Measurements from ENCODE around the gene MCM8.

MCM8 gene

DNA sequence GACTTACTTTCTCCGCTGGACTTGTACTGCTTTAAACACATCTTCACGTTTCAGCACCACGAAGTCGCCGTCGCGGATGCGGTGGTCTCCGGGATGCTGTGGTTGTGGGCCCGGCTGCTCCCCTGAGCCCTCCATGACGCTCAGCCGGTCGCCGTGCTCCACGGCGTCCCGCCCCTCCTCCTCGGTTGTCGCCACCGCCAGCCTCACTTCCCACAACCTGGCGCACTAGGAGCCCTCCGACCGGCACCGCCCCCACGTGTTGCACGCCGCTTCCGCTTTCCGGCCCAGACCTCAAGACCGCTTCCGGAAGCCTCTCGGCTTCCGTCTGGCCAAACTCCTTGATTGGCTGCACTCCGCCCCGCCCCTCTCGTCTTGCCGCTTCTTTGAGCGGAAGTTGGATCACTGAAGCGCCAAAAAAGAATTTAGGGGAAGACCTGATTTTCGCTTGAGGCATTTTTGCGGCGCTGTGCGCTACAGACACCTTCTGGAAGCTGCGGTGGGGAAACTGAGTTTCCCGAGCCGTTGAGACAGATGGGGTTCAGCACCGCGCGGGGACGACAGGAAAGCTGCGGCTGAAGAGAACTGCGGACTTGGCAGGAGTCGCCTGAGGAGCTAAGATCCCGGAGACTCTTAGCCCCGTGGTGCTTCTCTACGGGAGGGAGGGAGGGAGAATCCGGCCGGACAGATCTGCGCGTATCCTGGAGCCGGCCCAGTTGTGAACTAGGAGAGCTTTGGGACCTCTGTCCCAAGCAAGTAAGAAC lies at the start of gene MCM8, which contains the start of gene TRMT6:
Gene MCM8 (plus strand): TSS at position 382 of the 761 bp plus-strand sequence. CDS start 1,364 bp downstream, outside the sequence.
Gene TRMT6 (minus strand): TSS at position 263 of the 761 bp plus-strand sequence. CDS start 128 bp downstream, at position 135.
- DNase-seq (ENCODE audit: low spot score), result peak; percentile 94

DNA sequence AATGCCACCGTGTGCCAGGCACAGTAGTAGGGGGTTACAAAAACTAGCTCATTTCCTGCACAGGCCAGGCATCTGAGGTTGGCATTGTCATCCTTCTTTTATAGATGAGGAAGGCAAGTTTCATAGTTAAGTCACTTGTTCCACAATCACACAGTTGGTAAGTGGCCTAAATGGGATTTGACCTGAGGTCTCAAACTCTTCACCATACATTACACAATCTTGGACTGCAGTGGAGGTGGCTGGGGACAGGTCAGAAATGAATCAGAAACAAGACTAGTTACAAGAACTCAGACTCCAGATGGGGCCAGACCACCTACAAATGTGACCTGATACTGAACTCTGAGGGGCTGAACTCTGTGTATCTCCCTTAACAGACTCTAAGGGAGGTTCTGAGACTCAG lies 49.5 kb upstream of the MCM8 start:
- no peak for DNase-seq (ENCODE audit: low spot score)

DNA sequence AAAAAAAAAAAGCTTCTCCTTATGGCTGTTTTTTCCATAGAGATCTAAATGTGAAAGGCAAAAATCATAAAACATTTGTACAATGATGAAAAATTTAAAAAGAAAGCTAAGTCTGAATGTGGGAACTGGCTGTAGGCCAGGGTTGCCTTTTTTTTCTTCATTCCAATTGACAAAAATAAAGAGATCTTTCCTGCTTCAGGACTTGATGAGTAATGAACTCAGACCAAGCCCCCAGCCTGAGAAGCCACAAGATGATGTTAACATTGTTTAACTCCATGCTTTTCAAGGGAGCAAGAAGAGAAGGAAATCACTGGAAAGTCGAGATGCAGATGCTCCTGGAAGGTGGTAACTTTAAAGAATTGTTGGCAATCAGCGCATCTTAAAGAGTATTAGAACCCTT lies 41.5 kb upstream of the MCM8 start:
- DNase-seq (ENCODE audit: low spot score), result no peak

DNA sequence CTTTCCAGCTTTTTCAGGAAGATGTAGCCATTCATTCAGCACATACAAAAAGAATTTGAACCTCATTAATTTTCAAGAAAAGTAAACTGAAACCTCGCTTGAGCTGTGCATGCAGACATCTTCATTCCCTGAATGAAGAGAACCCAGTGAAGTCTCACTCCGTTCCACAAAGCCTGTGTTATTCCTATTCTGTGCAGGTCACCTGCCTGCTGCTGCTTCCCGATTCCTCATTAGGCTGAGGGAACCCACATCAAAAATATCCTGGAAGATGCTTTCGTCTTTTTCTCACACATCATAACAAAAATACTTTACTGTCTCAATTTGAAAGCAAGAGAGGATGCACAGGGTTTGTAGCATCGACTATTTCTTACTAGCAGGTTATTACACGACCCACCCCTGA lies 40.3 kb upstream of the MCM8 start:
- no peak for DNase-seq (ENCODE audit: low spot score)

DNA sequence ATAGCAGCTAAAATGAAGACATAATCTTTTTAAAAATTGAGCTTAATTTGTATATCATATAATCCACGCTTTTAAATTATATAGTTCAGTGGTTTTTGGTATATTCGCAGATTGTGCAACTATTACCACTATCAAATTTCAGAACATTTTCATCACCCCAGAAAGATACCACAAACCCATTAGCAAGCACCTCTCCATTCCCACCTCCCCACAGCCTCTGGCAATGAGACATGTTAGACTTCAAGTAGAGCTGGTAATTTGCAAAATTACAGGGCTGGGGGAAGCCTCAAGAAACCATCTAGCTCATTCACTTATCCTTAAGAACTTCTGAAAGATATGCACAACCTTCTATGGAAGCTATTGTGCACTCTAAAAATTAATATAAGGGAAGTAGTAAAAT lies 37.3 kb upstream of the MCM8 start:
- no peak for DNase-seq (ENCODE audit: low spot score)

DNA sequence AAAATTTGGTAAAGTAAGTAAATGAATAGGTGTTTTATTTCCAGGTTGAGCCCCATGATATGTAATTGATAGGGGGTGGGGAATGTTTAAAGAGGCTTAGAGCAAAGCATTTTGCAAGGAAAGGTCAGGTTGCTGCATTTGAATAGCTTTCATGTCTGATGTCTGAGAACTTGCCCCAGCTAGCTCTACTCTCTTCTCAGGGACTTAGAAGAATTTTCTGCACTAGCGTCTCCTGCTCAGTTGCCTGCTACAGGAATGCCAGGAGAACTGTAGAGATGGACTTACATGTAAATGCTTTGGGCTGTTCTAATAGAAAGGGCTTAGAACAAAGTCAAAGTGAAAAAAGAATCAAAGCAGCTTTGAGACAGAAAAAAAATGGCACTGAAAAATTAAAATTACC lies 35.6 kb upstream of the MCM8 start:
- no peak for DNase-seq (ENCODE audit: low spot score)

DNA sequence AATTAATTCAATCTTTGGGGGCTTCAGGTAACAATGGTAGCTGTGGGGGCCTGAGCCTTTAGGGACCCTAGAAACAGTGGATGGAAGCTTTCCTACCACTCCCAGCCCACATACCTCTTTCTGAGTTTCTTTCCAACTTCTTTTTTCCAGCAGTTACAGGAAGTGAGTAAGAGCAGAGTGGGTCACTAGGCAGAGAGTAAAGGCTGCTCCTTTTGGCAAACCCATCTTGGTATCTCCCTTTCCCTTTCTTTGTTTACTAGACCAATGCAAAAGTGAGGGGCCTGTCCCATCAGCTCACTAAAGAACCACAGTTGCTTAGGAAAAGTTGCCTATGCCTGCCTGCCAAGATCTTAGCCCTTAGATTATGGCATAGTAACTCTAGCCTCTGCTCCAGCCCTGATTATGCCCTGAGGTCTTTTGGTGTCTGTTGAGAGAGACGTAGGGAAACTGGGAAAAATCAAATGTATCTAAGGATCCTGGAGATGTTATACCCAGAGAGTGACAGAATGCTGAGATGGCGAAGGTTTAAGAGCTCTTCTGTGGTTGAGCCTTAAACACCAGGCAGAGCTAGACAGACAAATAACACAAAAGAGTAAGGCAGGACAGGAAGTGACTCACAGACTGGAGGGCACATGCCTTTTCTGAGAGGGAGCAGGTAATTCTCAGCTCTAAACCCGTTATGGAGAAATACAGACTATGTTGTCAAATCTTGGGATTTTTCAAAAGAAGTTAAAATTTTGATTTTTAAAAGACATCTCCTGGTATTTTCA lies 31.4 kb upstream of the MCM8 start:
- DNase-seq (ENCODE audit: low spot score), result peak; percentile 26

DNA sequence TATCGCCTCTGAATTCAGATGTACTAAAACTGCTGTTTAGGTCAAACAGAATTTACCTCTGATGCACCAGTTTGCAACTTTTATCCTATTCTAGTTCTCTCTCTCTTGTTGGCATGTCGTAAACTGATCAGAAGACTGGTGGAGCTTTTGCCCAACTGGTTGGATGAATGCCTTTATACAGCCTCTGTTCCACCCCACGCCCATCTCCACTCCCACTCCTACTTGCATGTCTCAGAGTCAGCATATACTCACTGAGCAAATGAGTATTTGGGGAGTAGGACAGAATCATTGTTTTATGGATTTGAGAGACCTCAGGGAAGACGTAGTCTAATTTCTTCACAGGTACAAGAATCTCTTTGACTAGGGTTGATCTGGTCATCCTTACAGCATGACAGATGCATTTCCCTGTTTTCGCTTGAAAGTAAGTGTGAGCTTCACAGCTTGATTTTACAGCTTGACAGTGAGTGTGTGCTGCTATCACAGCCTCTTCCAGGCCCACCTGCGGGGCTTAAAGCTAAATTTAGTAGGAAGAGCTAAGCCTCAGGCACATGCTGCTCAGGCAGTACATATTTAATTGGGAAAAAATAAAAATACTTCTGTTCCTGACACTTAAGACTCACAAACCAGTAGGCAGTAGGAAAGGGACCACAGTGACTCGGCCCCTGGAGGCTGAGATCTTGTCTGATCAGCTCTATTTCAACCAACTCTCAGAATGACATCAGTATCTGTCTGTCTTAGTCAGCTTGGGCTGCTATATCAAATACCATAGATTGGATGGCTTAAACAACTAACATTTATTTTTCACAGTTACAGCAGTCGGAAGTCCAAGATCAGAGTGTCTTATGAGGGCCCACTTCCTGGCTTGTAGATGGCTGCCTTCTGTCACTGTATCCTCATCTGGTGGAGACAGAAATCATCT lies 30.6 kb upstream of the MCM8 start:
- DNase-seq (ENCODE audit: low spot score), result no peak

DNA sequence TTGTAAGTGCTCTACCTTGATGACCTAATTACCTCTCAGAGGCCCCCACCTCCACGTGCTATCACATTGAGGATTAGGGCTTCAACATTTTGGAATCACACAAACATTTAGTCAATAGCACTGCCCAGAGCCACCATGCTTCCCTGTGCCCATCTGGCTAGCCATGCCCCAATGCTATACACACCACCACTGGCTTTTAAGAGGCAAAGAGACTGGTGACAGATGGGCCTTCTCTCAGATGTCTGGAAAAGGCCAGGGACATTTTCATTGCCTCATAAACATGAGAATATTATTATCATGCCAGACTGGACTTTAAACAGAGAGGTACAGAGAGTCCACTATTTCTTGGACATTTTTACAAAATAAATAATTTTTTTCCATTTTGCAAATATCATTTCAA lies 29.9 kb upstream of the MCM8 start:
- DNase-seq (ENCODE audit: low spot score), result no peak

DNA sequence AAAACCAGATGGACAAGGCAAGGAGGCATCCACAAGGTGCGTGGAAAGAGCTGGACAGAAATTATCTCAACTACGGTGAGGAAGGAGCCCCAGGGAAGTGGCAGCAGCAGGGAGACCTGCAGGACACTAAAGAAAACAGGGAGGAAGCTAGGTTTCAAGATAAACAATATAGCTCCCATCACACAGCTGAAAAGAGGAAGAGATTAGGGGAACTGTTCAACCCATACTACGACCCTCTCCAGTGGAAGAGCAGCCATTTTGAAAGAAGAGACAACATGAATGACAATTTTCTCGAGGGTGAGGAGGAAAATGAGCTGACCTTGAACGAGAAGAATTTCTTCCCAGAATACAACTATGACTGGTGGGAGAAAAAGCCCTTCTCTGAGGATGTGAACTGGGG lies 27.0 kb upstream of the MCM8 start:
- DNase-seq (ENCODE audit: low spot score), result no peak

DNA sequence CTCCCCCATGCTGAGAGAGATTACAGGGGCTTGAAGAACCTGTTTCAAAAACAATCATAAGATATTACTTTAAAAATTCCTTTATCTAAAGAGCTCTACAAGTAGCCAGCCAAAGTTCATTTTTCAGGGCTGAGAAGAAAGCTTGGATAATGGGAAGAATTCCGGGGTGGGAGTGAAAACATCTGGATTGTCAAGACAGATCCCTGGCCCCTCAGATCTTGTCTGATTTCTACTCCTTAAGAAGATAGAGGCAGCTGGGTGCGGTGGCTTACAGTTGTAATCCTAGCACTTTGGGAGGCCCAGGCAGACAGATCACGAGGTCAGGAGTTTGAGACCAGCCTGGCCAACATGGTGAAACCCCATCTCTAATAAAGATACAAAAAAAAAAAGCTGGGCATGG lies 24.9 kb upstream of the MCM8 start:
- no peak for DNase-seq (ENCODE audit: low spot score)

DNA sequence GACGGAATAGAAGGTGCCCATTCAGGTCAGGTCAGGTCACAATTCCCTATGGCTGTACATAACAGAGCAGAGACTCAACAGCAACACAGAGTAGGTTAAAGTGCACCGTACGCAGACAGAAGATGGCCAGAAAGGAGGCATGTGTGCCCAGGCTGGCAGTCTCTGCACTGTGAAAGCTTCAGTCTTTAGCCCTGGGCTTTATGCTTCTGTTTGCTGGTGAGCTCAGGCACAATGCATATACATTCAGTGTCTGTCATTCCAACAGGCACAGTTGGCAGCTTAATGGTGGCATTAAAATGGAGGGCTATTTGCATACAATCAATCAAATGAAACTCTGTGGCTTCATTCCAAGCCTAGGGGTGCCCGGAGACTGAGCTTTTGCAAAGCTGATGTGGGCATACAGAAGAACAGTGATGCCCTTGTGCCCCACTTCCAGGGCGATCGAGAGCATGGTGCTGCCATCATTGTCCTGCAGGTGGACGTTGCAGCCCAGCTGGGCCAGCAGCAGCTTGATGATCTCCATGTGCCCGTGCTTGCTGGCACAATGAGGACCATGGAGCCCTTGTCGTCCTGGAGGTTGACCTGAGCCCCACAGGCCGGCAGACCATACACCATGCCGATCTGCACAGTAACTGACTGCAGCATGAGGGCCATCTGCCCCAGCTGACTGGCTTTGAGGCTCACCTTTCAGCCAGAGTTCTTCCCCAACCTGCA lies 22.5 kb upstream of the MCM8 start:
- no peak for DNase-seq (ENCODE audit: low spot score)

DNA sequence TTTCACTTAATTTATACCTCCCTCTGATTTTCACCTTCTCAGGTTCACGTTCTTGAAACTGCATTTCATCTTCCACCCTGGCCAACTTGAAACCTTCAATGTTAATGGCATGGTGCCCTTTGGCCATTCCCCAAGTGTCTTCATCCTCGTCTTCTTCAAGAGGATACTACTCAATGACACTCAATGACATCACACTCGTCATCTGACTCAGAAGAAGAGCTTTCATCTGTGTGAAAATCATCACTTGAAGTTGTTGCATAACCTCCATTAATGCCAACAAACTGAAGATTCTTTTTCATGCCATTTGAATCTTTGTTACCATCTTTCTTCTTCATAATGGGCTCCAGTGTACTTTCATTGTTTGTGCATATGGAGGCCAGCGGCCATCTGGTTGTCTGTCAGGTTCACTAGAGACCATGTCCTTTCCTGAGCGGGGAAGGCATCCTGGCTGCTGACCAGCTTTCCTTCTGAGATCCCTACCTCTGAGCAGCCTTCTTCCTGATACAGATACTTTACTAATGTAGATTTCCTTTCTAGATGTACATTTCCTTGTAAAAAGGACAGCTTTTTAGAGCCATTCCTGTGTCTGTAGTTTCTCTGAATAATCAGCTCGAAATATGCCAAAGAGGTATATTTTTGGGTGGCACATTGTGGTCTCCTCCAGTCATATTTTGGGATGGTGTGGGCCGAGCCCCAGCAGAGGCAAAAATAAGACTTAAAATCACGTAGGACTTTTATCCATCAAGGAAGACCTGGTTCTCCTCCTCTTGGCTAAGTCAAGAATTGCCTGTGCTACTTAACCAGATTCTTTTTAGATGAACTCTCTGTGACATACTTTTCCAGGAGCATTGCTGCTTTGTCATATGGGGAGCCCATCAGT lies 21.4 kb upstream of the MCM8 start:
- DNase-seq (ENCODE audit: low spot score), result no peak

DNA sequence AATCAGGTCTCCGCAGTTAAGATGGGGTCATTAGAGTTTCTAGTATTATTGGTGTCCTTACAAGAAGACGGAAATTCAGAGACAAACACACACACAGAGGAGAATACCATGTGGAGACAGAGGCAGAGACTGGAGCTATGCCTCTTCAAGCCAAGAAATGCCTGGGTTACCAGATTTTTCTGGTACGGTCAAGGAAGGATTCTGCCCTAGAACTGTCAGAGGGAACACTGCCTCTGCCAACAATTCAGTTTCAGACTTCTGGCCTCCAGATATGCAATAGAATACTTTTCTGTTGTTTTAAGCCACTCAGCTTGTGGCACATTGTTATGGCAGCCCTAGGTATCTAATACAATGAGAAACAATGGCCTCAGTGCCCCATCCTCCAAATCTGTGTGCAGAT lies 19.0 kb upstream of the MCM8 start:
- no peak for DNase-seq (ENCODE audit: low spot score)

DNA sequence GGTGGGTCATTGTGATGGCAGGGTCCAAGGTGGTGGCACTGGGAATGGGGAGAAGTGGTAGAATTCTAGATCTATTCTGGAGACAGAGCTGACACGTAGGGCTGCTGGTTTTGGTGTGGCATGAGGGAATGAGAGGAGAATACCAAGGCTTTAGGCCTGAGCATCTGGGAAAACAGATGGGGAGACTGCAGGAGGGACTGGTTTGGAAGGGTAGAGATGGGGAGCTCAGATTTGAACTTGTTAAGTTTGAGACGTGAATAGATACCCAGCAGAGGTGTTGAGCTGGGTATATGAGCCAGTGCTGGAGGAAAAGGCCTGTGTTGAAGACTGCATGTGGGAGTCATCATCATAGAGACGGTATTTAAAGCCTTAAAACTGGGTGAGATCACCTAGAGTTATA lies 17.7 kb upstream of the MCM8 start:
- DNase-seq (ENCODE audit: low spot score), result no peak

DNA sequence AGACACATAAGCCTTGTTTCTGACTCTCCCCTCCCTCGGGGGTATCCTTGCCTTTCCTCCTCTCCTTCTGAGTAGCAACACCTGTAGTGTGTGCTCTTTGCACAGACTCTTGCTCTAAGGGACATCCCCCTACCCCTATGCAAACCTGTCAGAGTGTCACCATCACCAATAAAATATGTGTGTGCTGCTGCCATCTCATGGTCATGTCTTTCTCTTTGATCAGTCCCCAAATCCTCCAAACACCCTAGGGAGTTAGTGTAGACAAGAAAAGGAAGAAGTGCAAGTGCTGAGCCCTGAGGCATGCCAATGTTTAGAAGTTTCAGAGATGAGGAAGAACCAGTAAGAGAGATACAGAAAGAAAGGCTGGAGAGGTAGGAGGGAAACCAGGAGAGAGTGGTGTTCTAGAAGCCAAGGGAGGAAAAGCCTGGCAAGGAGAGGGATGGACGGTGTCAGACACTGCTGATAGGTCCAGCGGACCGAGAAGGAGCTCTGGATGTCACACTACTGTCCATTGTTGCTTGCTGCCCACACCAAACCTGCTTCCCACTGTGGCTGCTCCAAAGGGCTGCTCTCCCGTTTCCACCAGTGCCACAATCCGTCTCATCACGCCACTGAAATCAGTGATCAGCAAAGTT lies 16.5 kb upstream of the MCM8 start:
- DNase-seq (ENCODE audit: low spot score), result no peak

DNA sequence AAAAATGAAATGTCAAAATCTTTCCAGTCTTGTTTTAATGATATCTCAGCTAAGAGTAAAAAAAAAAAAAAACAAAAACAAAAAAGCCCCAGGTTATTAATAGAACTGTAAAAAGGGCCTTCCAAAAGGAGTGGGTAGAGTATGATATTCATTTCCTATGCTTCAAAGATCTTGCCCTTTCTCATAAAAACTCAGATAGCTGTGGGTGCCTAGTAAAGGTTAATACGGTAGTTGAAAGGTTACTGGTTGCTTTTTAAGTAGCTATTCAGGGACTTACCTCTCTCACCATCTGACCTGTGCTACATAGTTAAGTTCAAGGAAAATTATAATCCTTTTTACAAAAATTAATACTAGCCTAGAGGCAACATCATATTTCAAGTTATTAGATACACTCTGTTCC lies 15.1 kb upstream of the MCM8 start:
- no peak for DNase-seq (ENCODE audit: low spot score)

DNA sequence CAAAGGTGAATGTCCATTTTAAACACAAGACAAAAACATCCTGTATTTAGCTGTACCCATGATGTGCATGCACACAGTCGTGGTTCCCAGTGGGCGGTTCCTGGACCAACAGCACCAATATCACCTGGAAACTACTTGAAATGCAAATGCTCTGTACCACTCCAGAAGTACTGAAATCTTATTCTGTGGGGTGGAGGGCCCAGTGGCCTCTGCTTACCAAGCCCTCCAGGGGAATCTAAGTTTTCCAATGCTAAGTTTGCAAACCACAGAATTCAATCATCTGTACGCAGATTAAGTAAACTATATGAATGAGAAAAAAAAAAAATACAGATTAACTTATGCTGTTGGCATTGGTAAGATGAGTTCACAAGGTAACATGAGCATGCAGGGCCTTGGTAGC lies 14.2 kb upstream of the MCM8 start:
- no peak for DNase-seq (ENCODE audit: low spot score)

DNA sequence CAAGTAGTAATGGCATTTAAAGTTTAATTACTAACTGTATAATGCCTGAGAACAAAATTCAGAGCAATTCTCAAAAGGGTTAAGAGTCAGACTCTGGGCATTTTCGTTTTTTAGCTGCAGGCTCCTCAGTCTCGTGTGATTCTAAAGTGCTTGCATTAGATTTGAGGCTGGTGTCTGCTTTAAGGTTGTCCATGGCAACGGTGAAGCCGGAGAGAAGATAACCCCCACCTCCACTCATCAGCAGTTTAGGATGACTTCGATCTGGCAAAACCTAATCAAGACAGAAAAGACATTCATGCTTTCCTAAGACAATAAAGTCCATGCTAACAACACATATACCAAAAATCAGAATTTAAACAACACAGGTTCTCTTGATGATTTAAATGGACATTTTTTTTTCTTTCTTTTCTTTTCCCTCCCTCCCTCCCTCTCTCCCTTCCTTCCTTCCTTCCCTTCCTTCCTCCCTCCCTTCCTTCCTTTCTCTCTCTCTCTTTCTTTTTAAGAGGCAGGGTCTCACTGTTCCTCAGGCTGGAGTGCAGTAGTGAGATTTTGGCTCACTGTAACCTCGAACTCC lies 11.9 kb upstream of the MCM8 start:
- DNase-seq (ENCODE audit: low spot score), result no peak

DNA sequence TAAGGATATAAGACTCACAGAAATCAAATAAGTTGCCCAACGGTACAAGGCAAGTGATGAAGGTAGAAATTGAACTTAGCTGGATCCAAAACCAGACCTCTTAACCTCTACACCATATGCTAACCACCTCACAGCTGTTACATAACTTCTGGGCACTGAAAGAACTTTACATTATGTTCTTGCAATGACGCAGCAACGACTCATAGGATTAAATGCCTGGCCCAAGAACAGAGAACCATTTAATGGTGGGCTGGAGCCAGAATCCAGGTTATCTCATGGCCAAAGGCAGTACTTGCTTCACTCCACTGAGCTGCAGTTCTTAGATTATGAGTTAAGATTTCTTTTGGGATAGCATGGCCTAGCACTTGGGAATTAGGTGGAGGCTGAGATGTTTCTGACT lies 4.5 kb upstream of the MCM8 start:
- no peak for DNase-seq (ENCODE audit: low spot score)
